Astrocyte of the cerebellum (primary cell): ENCODE data around the gene RAB35.

Experiments used
- DNase-seq: peaks from one replicate; pipeline ENCODE4 v3.0.0-alpha.2; 2011; ENCODE audit warnings: low read depth
- H3K4me3 ChIP-seq: 2 replicates; pipeline ENCODE4 v1.5.1; 2011; ENCODE audit warnings: mild to moderate bottlenecking, low read depth, low read length, moderate library complexity
- in situ Hi-C: cut with HindIII; loops from 2 replicates; pipeline ENCODE4 v1.10.0; 2017; ENCODE audit warnings: low sequenced_read_pairs
- TF ChIP-seq, protein P1 (sequence below): IDR thresholded peaks from 2 replicates; pipeline ENCODE4 v1.5.1; 2012; ENCODE audit warnings: low read length, low read depth, moderate library complexity, mild to moderate bottlenecking; ENCODE audit errors: missing control alignments

RAB35 gene

DNA sequence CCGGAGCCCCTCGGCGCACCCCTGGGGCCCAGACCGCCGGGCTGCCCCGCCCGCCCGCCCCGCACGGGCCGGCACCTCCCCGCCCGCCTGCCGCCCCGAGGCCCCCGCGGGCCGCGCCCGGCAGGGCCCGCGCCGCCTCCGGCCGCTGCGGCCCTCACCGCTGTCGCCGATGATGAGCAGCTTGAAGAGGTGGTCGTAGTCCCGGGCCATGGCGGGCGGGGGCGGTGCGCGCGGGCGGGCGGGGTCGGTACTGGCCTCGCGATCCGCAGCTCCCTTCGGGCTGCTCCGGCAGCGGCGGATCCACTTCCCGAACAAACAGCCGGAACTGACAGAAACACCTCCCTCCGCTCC is at the start of gene RAB35:
TSS of gene RAB35 (minus strand) at position 313 of the 351 bp plus-strand sequence. CDS start at position 210, 103 bp downstream.
- in situ Hi-C loops, result no loop called here
- peak within 1 kb of the TSS; percentile 89 for H3K4me3 ChIP-seq
- TF ChIP-seq, protein P1, sequence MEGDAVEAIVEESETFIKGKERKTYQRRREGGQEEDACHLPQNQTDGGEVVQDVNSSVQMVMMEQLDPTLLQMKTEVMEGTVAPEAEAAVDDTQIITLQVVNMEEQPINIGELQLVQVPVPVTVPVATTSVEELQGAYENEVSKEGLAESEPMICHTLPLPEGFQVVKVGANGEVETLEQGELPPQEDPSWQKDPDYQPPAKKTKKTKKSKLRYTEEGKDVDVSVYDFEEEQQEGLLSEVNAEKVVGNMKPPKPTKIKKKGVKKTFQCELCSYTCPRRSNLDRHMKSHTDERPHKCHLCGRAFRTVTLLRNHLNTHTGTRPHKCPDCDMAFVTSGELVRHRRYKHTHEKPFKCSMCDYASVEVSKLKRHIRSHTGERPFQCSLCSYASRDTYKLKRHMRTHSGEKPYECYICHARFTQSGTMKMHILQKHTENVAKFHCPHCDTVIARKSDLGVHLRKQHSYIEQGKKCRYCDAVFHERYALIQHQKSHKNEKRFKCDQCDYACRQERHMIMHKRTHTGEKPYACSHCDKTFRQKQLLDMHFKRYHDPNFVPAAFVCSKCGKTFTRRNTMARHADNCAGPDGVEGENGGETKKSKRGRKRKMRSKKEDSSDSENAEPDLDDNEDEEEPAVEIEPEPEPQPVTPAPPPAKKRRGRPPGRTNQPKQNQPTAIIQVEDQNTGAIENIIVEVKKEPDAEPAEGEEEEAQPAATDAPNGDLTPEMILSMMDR, result no peak
- no peak for DNase-seq

DNA sequence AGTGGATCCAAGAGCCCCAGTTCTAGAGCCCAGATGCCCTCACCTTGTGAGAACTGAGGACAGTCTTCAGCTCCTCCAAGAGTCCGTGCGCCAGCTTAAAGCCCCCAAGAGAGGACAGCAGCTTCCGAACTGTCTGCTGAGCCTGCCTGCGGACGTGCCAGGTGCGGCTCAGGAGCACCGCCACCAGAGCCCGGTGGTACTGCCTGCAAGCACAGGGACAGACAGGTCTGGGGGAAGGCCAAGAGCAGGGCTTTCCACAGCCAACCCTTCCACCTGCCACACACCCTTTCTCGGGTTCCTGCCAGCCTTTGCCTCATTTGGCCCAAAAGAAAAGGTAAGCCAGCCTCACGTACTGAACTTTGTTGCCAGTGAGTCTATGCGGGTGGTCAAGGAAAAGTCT is 47.7 kb upstream of the RAB35 start:
- no peak overlapping the region for H3K4me3 ChIP-seq
- in situ Hi-C loops, result no loop called here
- no peak for DNase-seq
- TF ChIP-seq, protein P1, result no peak

DNA sequence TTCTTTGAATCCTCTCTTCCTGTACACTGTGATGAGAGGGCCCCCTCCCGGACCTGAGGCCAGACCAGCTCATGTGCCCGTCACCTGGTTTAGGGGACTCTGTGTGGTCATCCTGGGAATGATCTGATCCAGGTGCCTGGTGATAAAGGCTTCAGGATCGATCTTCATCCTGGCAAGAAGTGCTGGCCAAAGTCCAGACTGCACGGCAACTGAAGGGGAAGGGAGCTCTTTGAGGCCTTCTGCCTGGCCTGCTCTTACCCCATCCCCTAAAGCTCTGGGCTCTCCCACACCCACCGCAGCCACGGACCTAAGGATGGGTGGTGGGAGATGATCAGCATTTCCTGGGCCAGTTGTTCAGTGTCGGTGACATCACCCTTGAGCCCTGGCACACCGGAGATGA is 46.2 kb upstream of the RAB35 start:
- in situ Hi-C loops, result no loop called here
- H3K4me3 ChIP-seq, result no peak overlapping the region
- TF ChIP-seq, protein P1, result no peak
- no peak for DNase-seq

DNA sequence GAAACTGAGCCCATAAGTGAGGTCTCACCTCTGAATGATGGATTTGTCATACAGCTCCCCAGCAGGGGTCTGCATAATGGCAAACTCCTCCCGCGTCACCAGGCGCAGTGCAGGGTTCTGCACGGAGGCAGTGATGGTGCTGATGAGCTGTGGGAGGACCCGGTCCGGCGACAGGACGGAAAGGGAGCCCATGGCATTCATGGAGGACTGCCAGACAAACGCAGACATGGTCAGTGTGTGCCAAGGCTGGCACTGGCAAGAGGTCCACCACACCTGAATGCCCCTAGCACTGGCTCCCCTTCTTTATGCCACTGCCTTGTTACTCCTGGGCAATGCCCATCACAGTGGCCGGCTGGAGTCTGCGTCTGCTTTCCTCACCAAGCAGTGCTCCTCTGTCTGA is 45.3 kb upstream of the RAB35 start:
- no peak for DNase-seq
- in situ Hi-C loops, result no loop called here
- TF ChIP-seq, protein P1, result no peak

DNA sequence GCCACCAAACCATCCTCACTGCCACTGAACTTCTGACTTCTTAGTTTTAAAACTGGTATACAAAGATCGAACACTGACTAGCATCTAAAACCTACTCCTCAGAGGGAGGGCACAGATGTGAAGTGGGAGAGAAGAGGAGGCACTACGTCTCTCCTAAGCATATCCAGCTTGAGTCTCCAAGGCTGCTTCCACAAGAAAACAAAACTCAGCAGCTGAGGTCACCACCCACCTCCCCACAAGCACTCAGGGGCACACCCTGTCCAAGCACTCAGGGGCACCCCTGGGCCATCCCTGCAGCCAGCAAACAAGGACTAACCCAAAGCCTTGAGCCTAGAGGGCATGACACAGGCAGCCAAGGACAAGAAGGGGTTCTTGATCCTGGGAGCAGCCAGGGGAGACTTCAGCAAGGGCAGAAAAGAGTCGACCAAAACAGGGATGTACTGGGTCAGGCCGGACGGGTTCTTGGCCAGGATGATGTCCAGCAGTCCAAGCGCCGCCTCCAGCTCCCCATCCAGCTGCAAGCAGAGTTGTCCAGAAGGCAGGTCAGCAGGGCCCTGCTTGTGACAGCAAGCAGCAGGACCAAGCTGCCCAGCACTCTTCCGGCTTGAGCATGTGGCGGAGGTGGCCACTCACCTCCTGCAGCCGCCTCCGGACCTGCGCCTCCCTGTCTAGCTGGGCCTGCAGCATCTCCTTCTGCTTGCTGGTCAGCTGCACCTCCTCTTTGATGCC is 43.1 kb upstream of the RAB35 start:
- H3K4me3 ChIP-seq, result no peak overlapping the region
- TF ChIP-seq, protein P1, result no peak
- in situ Hi-C loops, result no loop called here
- DNase-seq, result no peak

More for the DNA sequence above, 45.3 kb upstream of the RAB35 start:
- no peak overlapping the region for H3K4me3 ChIP-seq

DNA sequence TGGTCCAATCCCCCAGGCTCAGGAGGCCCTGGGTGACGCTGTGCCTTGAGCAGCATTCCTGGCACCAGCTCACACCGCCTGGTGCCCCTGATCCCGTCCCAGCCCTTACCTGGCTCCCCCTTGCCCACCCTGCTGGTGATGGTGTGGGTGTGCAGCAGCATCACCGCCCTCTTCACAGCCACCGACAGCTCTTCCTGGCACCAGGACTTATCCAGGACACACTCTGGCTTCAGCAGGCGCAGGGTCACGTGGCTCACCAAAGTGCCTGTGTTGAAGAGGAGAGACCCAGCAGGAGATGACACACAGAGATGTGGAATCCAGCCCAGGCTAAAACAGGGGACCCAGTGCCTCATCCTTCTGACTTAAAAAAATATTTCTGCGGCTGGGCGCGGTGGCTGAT is 41.8 kb upstream of the RAB35 start:
- no peak overlapping the region for H3K4me3 ChIP-seq
- in situ Hi-C loops, result no loop called here
- no peak for DNase-seq
- TF ChIP-seq, protein P1, result no peak
